GM21526 (cell line): ENCODE measurements around the gene SFXN2.
"Not testable (repeated sequence)": the region's sequence is repeated elsewhere in the genome, so short reads cannot be mapped to it uniquely, and the experiment has no call there.

Experiments used
- ATAC-seq: cut with Tn5 transposase; IDR thresholded peaks from one replicate; pipeline ENCODE4 v1.9.1; 2021; ENCODE audit warnings: moderate library complexity; ENCODE audit not compliant: unreplicated experiment, low FRiP score

The SFXN2 gene

GRCh38 chr10:102752266-102752930 is 38.0 kb downstream of the SFXN2 start:
- no peak for ATAC-seq

- ATAC-seq, result no peak
Measured at GRCh38 chr10:102752934-102753664, 38.7 kb downstream of the SFXN2 start.

- no peak for ATAC-seq
Measured at GRCh38 chr10:102753718-102754117, 39.3 kb downstream of the SFXN2 start.

- no peak for ATAC-seq
Measured at GRCh38 chr10:102757323-102757722, 42.9 kb downstream of the SFXN2 start.

GRCh38 chr10:102758240-102758932 is 44.0 kb downstream of the SFXN2 start:
- no peak for ATAC-seq

GRCh38 chr10:102758933-102759262 is 44.5 kb downstream of the SFXN2 start:
- ATAC-seq, result not testable (repeated sequence)

GRCh38 chr10:102759497-102760210 is 45.2 kb downstream of the SFXN2 start:
- no peak for ATAC-seq

GRCh38 chr10:102761981-102762380 is 47.5 kb downstream of the SFXN2 start:
- no peak for ATAC-seq

- ATAC-seq, result no peak
Measured at GRCh38 chr10:102762401-102763015, 48.1 kb downstream of the SFXN2 start.

- ATAC-seq, result no peak
Measured at GRCh38 chr10:102763037-102763607, 48.7 kb downstream of the SFXN2 start.

- ATAC-seq, result no peak
Measured at GRCh38 chr10:102764470-102765161, 50.2 kb downstream of the SFXN2 start.

GRCh38 chr10:102765336-102765735 is 50.9 kb downstream of the SFXN2 start:
- ATAC-seq, result no peak

- no peak for ATAC-seq
Measured at GRCh38 chr10:102767428-102768160, 53.2 kb downstream of the SFXN2 start.

- ATAC-seq, result no peak
Measured at GRCh38 chr10:102769375-102770107, 55.1 kb downstream of the SFXN2 start.

- no peak for ATAC-seq
Measured at GRCh38 chr10:102770108-102770482, 55.7 kb downstream of the SFXN2 start.

- ATAC-seq, result no peak
Measured at GRCh38 chr10:102770792-102771191, 56.4 kb downstream of the SFXN2 start.

GRCh38 chr10:102773320-102773719 is 58.9 kb downstream of the SFXN2 start:
- ATAC-seq, result no peak

- no peak for ATAC-seq
Measured at GRCh38 chr10:102773986-102774385, 59.5 kb downstream of the SFXN2 start.
